ENCODE results near the gene CEACAM5. TPM values are rescaled to one million over a fixed set of nuclear protein-coding genes. Genes with fewer than 3 reads are reported as not detected.

CEACAM5 gene
- total RNA-seq, 4 donors from 2014 or later, result 4.1 to 19.6 (median 14.0) TPM

- H3K4me3 ChIP-seq, result no peak overlapping the region
- no peaks in the 10 kb centered on the region for H3K36me3 ChIP-seq
- H3K27ac ChIP-seq, result no peak overlapping the region
- no peaks in the 10 kb centered on the region for H3K9me3 ChIP-seq
- H3K4me1 ChIP-seq, result no peaks in the 10 kb centered on the region
- no peak for DNase-seq (ENCODE audit: low spot score in 2 of 2)
- TF ChIP-seq, protein P1, sequence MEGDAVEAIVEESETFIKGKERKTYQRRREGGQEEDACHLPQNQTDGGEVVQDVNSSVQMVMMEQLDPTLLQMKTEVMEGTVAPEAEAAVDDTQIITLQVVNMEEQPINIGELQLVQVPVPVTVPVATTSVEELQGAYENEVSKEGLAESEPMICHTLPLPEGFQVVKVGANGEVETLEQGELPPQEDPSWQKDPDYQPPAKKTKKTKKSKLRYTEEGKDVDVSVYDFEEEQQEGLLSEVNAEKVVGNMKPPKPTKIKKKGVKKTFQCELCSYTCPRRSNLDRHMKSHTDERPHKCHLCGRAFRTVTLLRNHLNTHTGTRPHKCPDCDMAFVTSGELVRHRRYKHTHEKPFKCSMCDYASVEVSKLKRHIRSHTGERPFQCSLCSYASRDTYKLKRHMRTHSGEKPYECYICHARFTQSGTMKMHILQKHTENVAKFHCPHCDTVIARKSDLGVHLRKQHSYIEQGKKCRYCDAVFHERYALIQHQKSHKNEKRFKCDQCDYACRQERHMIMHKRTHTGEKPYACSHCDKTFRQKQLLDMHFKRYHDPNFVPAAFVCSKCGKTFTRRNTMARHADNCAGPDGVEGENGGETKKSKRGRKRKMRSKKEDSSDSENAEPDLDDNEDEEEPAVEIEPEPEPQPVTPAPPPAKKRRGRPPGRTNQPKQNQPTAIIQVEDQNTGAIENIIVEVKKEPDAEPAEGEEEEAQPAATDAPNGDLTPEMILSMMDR (IDR thresholded peaks at IDR 0.05), result no peak
- no peak for TF ChIP-seq EP300 (IDR thresholded peaks at IDR 0.05)
- TF ChIP-seq POLR2AphosphoS5 (IDR thresholded peaks at IDR 0.05), result no peak
- TF ChIP-seq POLR2A (IDR thresholded peaks at IDR 0.05), result no peak
- H3K27me3 ChIP-seq, result peaks cover 20% of the 10 kb centered on the region
- WGBS, result 47% methylated on average over 6 of the region's 6 CpGs
Measured at GRCh38 chr19:41682437-41682836, 26.0 kb upstream of the CEACAM5 start.

DNA sequence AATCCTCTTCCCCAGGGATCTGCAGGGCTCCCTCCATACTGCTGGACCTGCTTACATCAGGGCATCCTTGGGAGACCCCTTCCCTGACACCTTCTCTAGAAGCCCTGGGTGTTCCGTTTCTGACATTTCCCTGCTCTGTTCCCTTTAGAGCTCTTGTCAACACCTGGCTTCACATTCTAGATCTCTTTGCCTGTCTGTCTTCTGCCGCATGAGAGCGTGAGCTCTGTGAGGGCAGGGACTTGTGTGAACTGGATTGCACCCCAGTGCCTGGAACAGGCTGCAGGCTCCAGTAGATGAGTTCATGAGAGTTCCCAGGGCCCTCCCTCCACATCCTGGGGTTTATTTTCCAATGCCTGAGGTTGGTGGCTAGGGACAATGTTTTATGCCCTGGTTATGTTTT lies 21.0 kb upstream of the CEACAM5 start:
- no peak for DNase-seq (ENCODE audit: low spot score in 2 of 2)
- 83% methylated on average over 3 of the region's 3 CpGs for WGBS

DNA sequence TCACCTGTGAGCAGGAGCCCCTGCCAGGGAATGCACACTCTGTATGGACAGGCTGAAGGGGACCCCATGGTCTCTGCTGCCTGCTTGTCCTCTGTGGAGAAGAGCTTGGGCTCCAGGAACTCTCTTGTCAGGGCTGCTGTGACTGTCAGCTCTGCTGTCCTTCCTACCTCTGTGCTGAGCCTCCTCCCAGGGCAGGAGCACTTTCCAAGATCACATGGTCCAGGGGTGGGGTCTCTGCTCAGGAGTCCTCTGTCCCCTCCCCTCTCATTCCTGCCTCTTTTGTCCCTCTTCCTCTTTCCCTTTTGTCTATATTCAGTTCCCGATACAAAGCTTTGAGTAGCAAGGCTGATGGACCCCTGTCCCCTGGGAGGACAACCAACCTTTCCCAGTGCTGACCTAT lies 20.3 kb upstream of the CEACAM5 start, which contains the start of gene CEACAM7:
Gene CEACAM7, minus strand, starts transcription at position 173 of the 400 bp plus-strand sequence. Its CDS starts 105 bp downstream, at position 68.
- Histone ChIP-seq H3K4me3 (no peak within 1 kb of the TSS), H3K9me3 (no peaks in the 10 kb centered on the region), H3K27ac (no peak within 1 kb of the TSS), H3K4me1 (no peaks in the 10 kb centered on the region), H3K27me3 (peaks cover 32% of the 10 kb centered on the region), H3K36me3 (no peaks in the 10 kb centered on the region)
- WGBS, result 42% methylated on average over 1 of the region's 1 CpG
- DNase-seq (ENCODE audit: low spot score in 2 of 2), result no peak
- TF ChIP-seq, protein P1 (IDR thresholded peaks at IDR 0.05), result no peak
- TF ChIP-seq POLR2AphosphoS5 (IDR thresholded peaks at IDR 0.05) (no peak), EP300 (IDR thresholded peaks at IDR 0.05) (no peak), POLR2A (IDR thresholded peaks at IDR 0.05) (no peak)

More for the DNA sequence above, 21.0 kb upstream of the CEACAM5 start:
- TF ChIP-seq POLR2AphosphoS5 (IDR thresholded peaks at IDR 0.05), result no peak
- no peak for TF ChIP-seq POLR2A (IDR thresholded peaks at IDR 0.05)
- no peak for TF ChIP-seq EP300 (IDR thresholded peaks at IDR 0.05)
- TF ChIP-seq, protein P1 (IDR thresholded peaks at IDR 0.05), result no peak
- Histone ChIP-seq H3K9me3 (no peaks in the 10 kb centered on the region), H3K4me1 (no peaks in the 10 kb centered on the region), H3K27ac (no peak overlapping the region), H3K27me3 (peaks cover 33% of the 10 kb centered on the region), H3K4me3 (no peak overlapping the region), H3K36me3 (no peaks in the 10 kb centered on the region)

DNA sequence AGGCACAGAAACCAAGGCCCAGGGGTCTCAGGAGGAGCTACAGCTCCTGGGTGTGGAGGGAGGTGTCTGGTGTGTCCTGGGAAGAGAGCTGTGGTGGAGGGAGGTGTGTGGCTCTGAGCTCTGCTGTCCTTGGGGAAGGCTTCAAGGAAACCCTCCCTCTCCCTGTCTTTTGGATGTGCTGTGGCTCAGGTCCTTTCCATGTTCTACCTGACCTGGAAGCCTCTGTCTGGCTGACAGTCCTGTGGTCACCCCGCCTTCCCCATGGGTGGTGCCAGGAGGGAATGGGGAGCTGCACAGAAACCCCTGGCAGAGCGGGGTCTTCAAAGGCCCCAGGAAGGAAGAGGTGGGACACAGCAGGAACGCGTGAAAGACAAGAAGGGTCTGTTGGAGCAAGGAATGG lies 19.7 kb upstream of the CEACAM5 start:
- Histone ChIP-seq H3K9me3 (no peaks in the 10 kb centered on the region), H3K36me3 (no peaks in the 10 kb centered on the region), H3K4me1 (no peaks in the 10 kb centered on the region), H3K4me3 (no peak overlapping the region), H3K27me3 (peaks cover 32% of the 10 kb centered on the region), H3K27ac (no peak overlapping the region)
- 72% methylated on average over 4 of the region's 4 CpGs for WGBS
- no peak for DNase-seq (ENCODE audit: low spot score in 2 of 2)
- no peak for TF ChIP-seq EP300 (IDR thresholded peaks at IDR 0.05)
- no peak for TF ChIP-seq POLR2AphosphoS5 (IDR thresholded peaks at IDR 0.05)
- TF ChIP-seq, protein P1 (IDR thresholded peaks at IDR 0.05), result no peak
- TF ChIP-seq POLR2A (IDR thresholded peaks at IDR 0.05), result no peak

DNA sequence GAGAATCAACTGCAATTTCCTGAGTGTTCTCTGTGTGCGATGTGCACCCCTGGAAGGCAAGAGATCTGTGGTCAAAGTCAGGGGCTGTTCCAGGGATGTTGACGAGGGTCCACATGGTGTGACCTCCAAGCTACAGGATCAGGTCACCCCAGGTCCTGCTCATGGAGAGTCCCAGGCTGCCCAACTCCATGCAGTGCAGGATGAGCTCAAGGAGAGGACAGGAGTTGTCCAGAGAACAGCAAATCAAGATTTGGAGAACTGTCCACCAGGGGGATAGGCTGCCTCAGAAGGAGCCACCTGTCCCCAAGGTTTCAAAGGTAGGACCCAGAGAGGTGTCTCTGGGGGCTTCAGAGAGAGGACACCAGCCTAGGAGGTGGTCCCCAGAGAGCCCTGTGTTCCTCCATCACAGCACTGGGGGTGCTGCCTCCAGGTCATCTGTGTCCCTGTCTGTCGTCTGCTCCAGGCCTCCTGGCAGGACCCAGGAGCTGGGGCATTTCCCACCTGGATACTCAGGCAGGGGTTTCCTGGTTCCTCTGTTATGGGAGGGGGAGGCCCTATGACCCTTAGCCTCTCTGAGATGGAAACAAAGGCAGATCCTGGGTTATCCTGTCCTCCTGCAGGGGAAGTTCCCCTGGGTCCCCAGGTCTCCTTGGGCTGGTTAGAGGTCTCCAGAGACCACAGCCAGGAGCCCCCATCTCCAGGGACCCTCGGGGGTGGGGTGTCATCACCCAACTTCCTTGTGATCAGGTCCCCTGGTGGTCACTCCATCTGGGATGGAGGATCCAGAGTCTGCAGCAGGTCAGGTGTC lies 18.2 kb upstream of the CEACAM5 start:
- H3K27ac ChIP-seq, result no peak overlapping the region
- H3K4me1 ChIP-seq, result no peaks in the 10 kb centered on the region
- peaks cover 32% of the 10 kb centered on the region for H3K27me3 ChIP-seq
- H3K9me3 ChIP-seq, result no peaks in the 10 kb centered on the region
- TF ChIP-seq, protein P1 (IDR thresholded peaks at IDR 0.05), result no peak
- TF ChIP-seq EP300 (IDR thresholded peaks at IDR 0.05) (no peak), POLR2A (IDR thresholded peaks at IDR 0.05) (no peak), POLR2AphosphoS5 (IDR thresholded peaks at IDR 0.05) (no peak)
- no peak overlapping the region for H3K4me3 ChIP-seq
- H3K36me3 ChIP-seq, result no peaks in the 10 kb centered on the region
- DNase-seq (ENCODE audit: low spot score in 2 of 2), result no peak
- 77% methylated on average over 3 of the region's 4 CpGs for WGBS
